Stimulated activated CD4-positive, alpha-beta T cell treated with anti-CD3 and anti-CD28 coated beads, Interleukin-2, amount 100 ng/mL, for 4 hours (primary cell): ENCODE results near the gene GLDN.

Experiments used
- DNase-seq: peaks from one replicate; pipeline ENCODE4 v3.0.0-alpha.2; 2020; ENCODE audit warnings: low read depth

The GLDN gene

GRCh38 chr15:51356983-51357382, 15.5 kb downstream of the GLDN start:
- no peak for DNase-seq

- no peak for DNase-seq
Measured at GRCh38 chr15:51359981-51360380, 18.5 kb downstream of the GLDN start.

- no peak for DNase-seq
Measured at GRCh38 chr15:51363383-51363782, 21.9 kb downstream of the GLDN start.

GRCh38 chr15:51365417-51365816, 24.0 kb downstream of the GLDN start:
- DNase-seq, result no peak

GRCh38 chr15:51366071-51366470, 24.6 kb downstream of the GLDN start:
- no peak for DNase-seq

GRCh38 chr15:51366920-51367319, 25.5 kb downstream of the GLDN start:
- DNase-seq, result no peak

- DNase-seq, result no peak
Measured at GRCh38 chr15:51367322-51367976, 26.0 kb downstream of the GLDN start.

- DNase-seq, result no peak
Measured at GRCh38 chr15:51368307-51368706, 26.9 kb downstream of the GLDN start.

GRCh38 chr15:51368751-51369450, 27.4 kb downstream of the GLDN start:
- no peak for DNase-seq

GRCh38 chr15:51369451-51369761, 28.0 kb downstream of the GLDN start:
- no peak for DNase-seq

GRCh38 chr15:51371266-51371665, 29.8 kb downstream of the GLDN start:
- DNase-seq, result no peak

- DNase-seq, result no peak
Measured at GRCh38 chr15:51374131-51374530, 32.7 kb downstream of the GLDN start.

- no peak for DNase-seq
Measured at GRCh38 chr15:51375966-51376640, 34.6 kb downstream of the GLDN start.

GRCh38 chr15:51377038-51377786, 35.8 kb downstream of the GLDN start:
- no peak for DNase-seq

- no peak for DNase-seq
Measured at GRCh38 chr15:51378406-51378805, 37.0 kb downstream of the GLDN start.

GRCh38 chr15:51379390-51379789, 37.9 kb downstream of the GLDN start:
- no peak for DNase-seq

- DNase-seq, result no peak
Measured at GRCh38 chr15:51380999-51381806, 39.7 kb downstream of the GLDN start.

- DNase-seq, result no peak
Measured at GRCh38 chr15:51382787-51383186, 41.3 kb downstream of the GLDN start.

- no peak for DNase-seq
Measured at GRCh38 chr15:51386029-51386428, 44.6 kb downstream of the GLDN start.

GRCh38 chr15:51386486-51386885, 45.0 kb downstream of the GLDN start:
- DNase-seq, result no peak

- no peak for DNase-seq
Measured at GRCh38 chr15:51386960-51387698, 45.7 kb downstream of the GLDN start.
